ENCODE measurements around the gene SNAP25.

DNA sequence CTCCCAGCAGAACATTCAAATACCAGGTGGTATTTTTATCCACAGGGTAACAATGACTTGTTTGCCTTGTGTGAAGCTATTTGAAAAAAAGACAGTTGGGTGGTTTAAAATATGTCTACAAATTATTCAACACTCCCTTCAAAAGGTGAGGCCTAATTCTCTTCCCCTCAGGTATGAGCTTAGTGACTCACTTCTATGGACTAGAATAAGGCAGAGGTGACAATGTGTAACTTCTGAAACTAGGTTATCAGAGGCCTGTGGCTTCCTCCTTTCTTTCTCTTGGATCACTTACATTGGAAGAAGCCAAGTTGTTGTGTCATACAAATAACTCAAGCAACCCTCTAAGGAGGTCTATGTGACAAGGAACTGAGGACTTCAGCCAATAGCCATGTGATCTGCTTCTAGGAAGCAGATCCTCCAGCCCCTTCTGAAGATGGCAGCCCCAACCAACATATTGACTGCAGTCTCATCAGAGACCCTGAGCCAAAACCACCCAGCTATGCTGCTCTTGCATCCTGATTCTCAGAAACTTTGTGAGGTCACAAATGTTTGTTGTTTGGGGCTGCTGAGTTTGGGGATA lies 102.6 kb downstream of the SNAP25 start:
- TF ChIP-seq, protein P1, sequence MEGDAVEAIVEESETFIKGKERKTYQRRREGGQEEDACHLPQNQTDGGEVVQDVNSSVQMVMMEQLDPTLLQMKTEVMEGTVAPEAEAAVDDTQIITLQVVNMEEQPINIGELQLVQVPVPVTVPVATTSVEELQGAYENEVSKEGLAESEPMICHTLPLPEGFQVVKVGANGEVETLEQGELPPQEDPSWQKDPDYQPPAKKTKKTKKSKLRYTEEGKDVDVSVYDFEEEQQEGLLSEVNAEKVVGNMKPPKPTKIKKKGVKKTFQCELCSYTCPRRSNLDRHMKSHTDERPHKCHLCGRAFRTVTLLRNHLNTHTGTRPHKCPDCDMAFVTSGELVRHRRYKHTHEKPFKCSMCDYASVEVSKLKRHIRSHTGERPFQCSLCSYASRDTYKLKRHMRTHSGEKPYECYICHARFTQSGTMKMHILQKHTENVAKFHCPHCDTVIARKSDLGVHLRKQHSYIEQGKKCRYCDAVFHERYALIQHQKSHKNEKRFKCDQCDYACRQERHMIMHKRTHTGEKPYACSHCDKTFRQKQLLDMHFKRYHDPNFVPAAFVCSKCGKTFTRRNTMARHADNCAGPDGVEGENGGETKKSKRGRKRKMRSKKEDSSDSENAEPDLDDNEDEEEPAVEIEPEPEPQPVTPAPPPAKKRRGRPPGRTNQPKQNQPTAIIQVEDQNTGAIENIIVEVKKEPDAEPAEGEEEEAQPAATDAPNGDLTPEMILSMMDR (conservative IDR thresholded peaks at IDR 0.05; ENCODE audit: low read depth, low read length) = no peak
- TF ChIP-seq EZH2phosphoT487 (IDR thresholded peaks at IDR 0.05; ENCODE audit: borderline replicate concordance, low read length) (no peak), EZH2 (IDR thresholded peaks at IDR 0.05; ENCODE audit: low read length, unreplicated experiment) (no peak)
